Measurements from ENCODE around the gene FRG2C.

FRG2C gene

GRCh38 chr3:75687323-75687722, 23.2 kb downstream of the FRG2C start:
- H3K4me3 ChIP-seq (ENCODE audit: low read length), result no peak overlapping the region
- no peak for DNase-seq (ENCODE audit: low read depth)
- TF ChIP-seq, protein P1, sequence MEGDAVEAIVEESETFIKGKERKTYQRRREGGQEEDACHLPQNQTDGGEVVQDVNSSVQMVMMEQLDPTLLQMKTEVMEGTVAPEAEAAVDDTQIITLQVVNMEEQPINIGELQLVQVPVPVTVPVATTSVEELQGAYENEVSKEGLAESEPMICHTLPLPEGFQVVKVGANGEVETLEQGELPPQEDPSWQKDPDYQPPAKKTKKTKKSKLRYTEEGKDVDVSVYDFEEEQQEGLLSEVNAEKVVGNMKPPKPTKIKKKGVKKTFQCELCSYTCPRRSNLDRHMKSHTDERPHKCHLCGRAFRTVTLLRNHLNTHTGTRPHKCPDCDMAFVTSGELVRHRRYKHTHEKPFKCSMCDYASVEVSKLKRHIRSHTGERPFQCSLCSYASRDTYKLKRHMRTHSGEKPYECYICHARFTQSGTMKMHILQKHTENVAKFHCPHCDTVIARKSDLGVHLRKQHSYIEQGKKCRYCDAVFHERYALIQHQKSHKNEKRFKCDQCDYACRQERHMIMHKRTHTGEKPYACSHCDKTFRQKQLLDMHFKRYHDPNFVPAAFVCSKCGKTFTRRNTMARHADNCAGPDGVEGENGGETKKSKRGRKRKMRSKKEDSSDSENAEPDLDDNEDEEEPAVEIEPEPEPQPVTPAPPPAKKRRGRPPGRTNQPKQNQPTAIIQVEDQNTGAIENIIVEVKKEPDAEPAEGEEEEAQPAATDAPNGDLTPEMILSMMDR (conservative IDR thresholded peaks at IDR 0.05; ENCODE audit: low read depth, low read length), result no peak

DNA sequence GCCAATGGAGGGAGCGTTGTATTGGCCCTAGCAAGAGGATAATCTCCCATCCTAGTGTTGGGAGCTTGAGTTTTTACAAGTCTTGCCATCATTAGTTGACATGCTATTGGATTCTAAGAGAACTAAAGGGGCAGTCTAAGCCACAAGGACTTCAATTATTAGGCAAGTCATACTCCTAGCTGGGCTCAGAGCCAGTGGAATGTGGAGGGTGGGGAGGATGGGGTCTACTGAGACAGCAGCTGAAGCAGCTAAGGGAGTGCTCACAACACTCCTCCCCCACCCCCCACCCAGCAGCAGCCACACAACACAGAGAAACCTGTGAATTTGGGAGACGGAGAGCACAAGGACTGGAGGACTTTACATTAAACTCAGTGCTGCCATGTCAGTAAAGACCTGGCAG, 27.9 kb downstream of the FRG2C start:
- no peak overlapping the region for H3K4me3 ChIP-seq (ENCODE audit: low read length)
- DNase-seq (ENCODE audit: low read depth), result no peak
- TF ChIP-seq, protein P1 (conservative IDR thresholded peaks at IDR 0.05; ENCODE audit: low read depth, low read length), result no peak

Measured in retinal pigment epithelial cell (primary cell).